Panc1 (cell line): Measurements from ENCODE around the gene GANC. TPM values are rescaled to one million over a fixed set of nuclear protein-coding genes. Genes with fewer than 3 reads are reported as not detected.

Source experiments
- ATAC-seq: fragments of 200-7000 bp; cut with Tn5 transposase; 2 replicates; pipeline ENCODE4 v1.9.1; 2020; ENCODE audit warnings: mild to moderate bottlenecking, moderate library complexity
- BruUV-seq: library from RNA; stranded (reverse); fragments of 400-500 nt; replicated peaks from 2 replicates; lab custom pipeline; 2021; lab: Mats Ljungman, UMichigan
- CTCF ChIA-PET: fragments of 300-600 bp; sonication (Branson Sonifier 250); formaldehyde crosslinking; loops from one replicate; lab custom pipeline; 2022; ENCODE audit warnings: antibody characterized with exemption; lab: Charles Lee
- POLR2A ChIA-PET: fragments of 300-600 bp; sonication (Branson Sonifier 250); formaldehyde crosslinking; loops from one replicate; lab custom pipeline; 2022; ENCODE audit warnings: antibody characterized with exemption; lab: Charles Lee
- DNase-seq: peaks from one replicate; pipeline ENCODE4 v3.0.0-alpha.2; 2010; ENCODE audit warnings: low read depth, low spot score
- H3K27ac ChIP-seq: 2 replicates; pipeline ENCODE4 v1.5.1; 2011; ENCODE audit warnings: mild to moderate bottlenecking, low read length, inconsistent platforms
- H3K27me3 ChIP-seq: fragments of 200-500 bp; sonication (Bioruptor generic); 2 replicates; pipeline ENCODE4 v1.6.0; 2014; ENCODE audit warnings: low read length, inconsistent platforms; ENCODE audit not compliant: control insufficient read depth, insufficient read depth
- H3K36me3 ChIP-seq: fragments of 200-500 bp; sonication (Bioruptor generic); 2 replicates; pipeline ENCODE4 v1.5.1; 2014; ENCODE audit warnings: inconsistent platforms, mild to moderate bottlenecking, low read length, moderate library complexity; ENCODE audit not compliant: control insufficient read depth, insufficient read depth
- H3K4me1 ChIP-seq: 2 replicates; pipeline ENCODE4 v1.5.1; 2011; ENCODE audit warnings: inconsistent platforms, mild to moderate bottlenecking, low read length, moderate library complexity; ENCODE audit not compliant: control insufficient read depth, insufficient read depth
- H3K4me3 ChIP-seq, 2 experiments: 2 replicates each; pipeline ENCODE4 v1.5.1; 2011 to 2012; ENCODE audit warnings: low read depth in 2 of 2, low read length in 2 of 2, mild to moderate bottlenecking in 2 of 2, inconsistent platforms in 1 of 2, moderate library complexity in 1 of 2
- H3K9me3 ChIP-seq: fragments of 200-500 bp; sonication (Bioruptor generic); 2 replicates; pipeline ENCODE4 v1.5.1; 2014; ENCODE audit warnings: low read depth, mild to moderate bottlenecking, inconsistent platforms, low read length, moderate library complexity; ENCODE audit not compliant: control insufficient read depth, insufficient read depth
- CTCF ChIP-seq: fragments of 450-650 bp; IDR thresholded peaks from 2 replicates; pipeline ENCODE4 v1.5.1; 2017; ENCODE audit warnings: mild to moderate bottlenecking
- POLR2AphosphoS5 ChIP-seq: IDR thresholded peaks from 2 replicates; pipeline ENCODE4 v1.6.1; 2012; ENCODE audit warnings: mild to moderate bottlenecking, low read depth, low read length, moderate library complexity
- REST ChIP-seq, 2 experiments: IDR thresholded peaks; 2 replicates each; pipeline ENCODE4 v1.6.1; 2011 to 2012; ENCODE audit warnings: low read depth in 2 of 2, control low read depth in 1 of 2, low read length in 1 of 2, mild to moderate bottlenecking in 1 of 2, moderate library complexity in 1 of 2; ENCODE audit not compliant: insufficient read depth in 1 of 2
- SIN3A ChIP-seq: IDR thresholded peaks from 2 replicates; pipeline ENCODE4 v1.6.1; 2012; ENCODE audit warnings: low read depth, mild to moderate bottlenecking, low read length, moderate library complexity, borderline replicate concordance; ENCODE audit not compliant: insufficient read depth
- TCF7L2 ChIP-seq: IDR thresholded peaks from 2 replicates; pipeline ENCODE4 v1.6.1; 2011; ENCODE audit warnings: mild to moderate bottlenecking, low read depth, low read length, inconsistent platforms
- in situ Hi-C: cut with HindIII; loops from 2 replicates; pipeline ENCODE4 v1.10.0; 2016; ENCODE audit warnings: low sequenced_read_pairs, low pct_unique_long_range_greater_than_20kb
- intact Hi-C: fragments of 100-400 bp; cut with micrococcal nuclease; formaldehyde crosslinking; loops from one replicate; pipeline ENCODE4 v1.10.0; 2022; ENCODE audit not compliant: unreplicated experiment
- total RNA-seq: library from RNA; stranded (reverse); gene quantifications from one replicate; pipeline ENCODE4 v1.2.1, GENCODE V29; 2021; ENCODE audit not compliant: unreplicated experiment

Gene GANC
- total RNA-seq, 1 experiment from 2014 or later, result 21.1 TPM

GRCh38 chr15:42284551-42284950 is 11.6 kb downstream of the GANC start:
- no peaks in the 10 kb centered on the region for H3K27me3 ChIP-seq
- no peak for ATAC-seq
- intact Hi-C loops, result no loop called here
- POLR2A ChIA-PET, result no interaction called here
- DNase-seq, result no peak
- H3K36me3 ChIP-seq, result no peaks in the 10 kb centered on the region
- H3K9me3 ChIP-seq, result no peaks in the 10 kb centered on the region
- no peak overlapping the region for H3K27ac ChIP-seq
- no peaks in the 10 kb centered on the region for H3K4me1 ChIP-seq
- no TSS peak for BruUV-seq
- no peak for TF ChIP-seq POLR2AphosphoS5
- TF ChIP-seq TCF7L2, result no peak
- no peak for TF ChIP-seq SIN3A
- no peak for TF ChIP-seq REST (IDR thresholded peaks at IDR 0.05; ENCODE audit: insufficient read depth in 1 of 2, low read depth in 2 of 2, low read length in 1 of 2)
- no peak for TF ChIP-seq CTCF
- in situ Hi-C loops, result no loop called here
- H3K4me3 ChIP-seq, result no peak overlapping the region
- CTCF ChIA-PET, result no interaction called here

- POLR2A ChIA-PET, result no interaction called here
- no peak overlapping the region for H3K27ac ChIP-seq
- BruUV-seq, result no TSS peak
- no peak for TF ChIP-seq TCF7L2
- TF ChIP-seq SIN3A, result no peak
- TF ChIP-seq POLR2AphosphoS5, result no peak
- no peak for TF ChIP-seq REST (IDR thresholded peaks at IDR 0.05; ENCODE audit: insufficient read depth in 1 of 2, low read depth in 2 of 2, low read length in 1 of 2)
- TF ChIP-seq CTCF, result no peak
- intact Hi-C loops (no loop called here), in situ Hi-C loops (no loop called here)
- CTCF ChIA-PET, result no interaction called here
- no peaks in the 10 kb centered on the region for H3K4me1 ChIP-seq
- H3K9me3 ChIP-seq, result no peaks in the 10 kb centered on the region
- ATAC-seq (no peak), DNase-seq (no peak)
- H3K27me3 ChIP-seq, result no peaks in the 10 kb centered on the region
- H3K36me3 ChIP-seq, result no peaks in the 10 kb centered on the region
- H3K4me3 ChIP-seq, result no peak overlapping the region
Observed at GRCh38 chr15:42285034-42285433, 12.0 kb downstream of the GANC start.
